Stimulated activated CD8-positive, alpha-beta memory T cell treated with anti-CD3 and anti-CD28 coated beads, Interleukin-12 subunit alpha, Interleukin-12 subunit beta, amount 100 ng/mL, for 24 hours (primary cell): ENCODE data around the gene TOX2.

ENCODE experiments used
- DNase-seq: peaks from one replicate; pipeline ENCODE4 v3.0.0-alpha.2; 2020; ENCODE audit errors: extremely low read depth

Gene TOX2

GRCh38 chr20:44064501-44065400, 150.1 kb downstream of the TOX2 start:
- DNase-seq, result no peak

- DNase-seq, result no peak
These were observed 151.0 kb downstream of the TOX2 start for GRCh38 chr20:44065401-44066340.

GRCh38 chr20:44066645-44067606, 152.3 kb downstream of the TOX2 start:
- DNase-seq, result no peak

- no peak for DNase-seq
These were observed 153.0 kb downstream of the TOX2 start for GRCh38 chr20:44067650-44068081.

- DNase-seq, result no peak
These were observed 153.9 kb downstream of the TOX2 start for GRCh38 chr20:44068316-44069201.

GRCh38 chr20:44069203-44070011, 154.8 kb downstream of the TOX2 start:
- DNase-seq, result no peak

GRCh38 chr20:44070139-44070900, 155.7 kb downstream of the TOX2 start:
- DNase-seq, result no peak

GRCh38 chr20:44071057-44071456, 156.4 kb downstream of the TOX2 start:
- no peak for DNase-seq

- DNase-seq, result no peak
These were observed 157.0 kb downstream of the TOX2 start for GRCh38 chr20:44071526-44072111.

GRCh38 chr20:44072384-44072783, 157.7 kb downstream of the TOX2 start:
- no peak for DNase-seq

- no peak for DNase-seq
These were observed 158.5 kb downstream of the TOX2 start for GRCh38 chr20:44073011-44073674.

- no peak for DNase-seq
These were observed 159.0 kb downstream of the TOX2 start for GRCh38 chr20:44073675-44074071.

GRCh38 chr20:44074252-44075151, 159.8 kb downstream of the TOX2 start:
- DNase-seq, result no peak

GRCh38 chr20:44075191-44075949, 160.7 kb downstream of the TOX2 start:
- no peak for DNase-seq

- DNase-seq, result no peak
These were observed 161.2 kb downstream of the TOX2 start for GRCh38 chr20:44075950-44076232.

GRCh38 chr20:44079291-44079690, 164.6 kb downstream of the TOX2 start:
- DNase-seq, result no peak
